Pancreas (tissue), 10 donors: ENCODE data around the gene CA9. TPM values are rescaled to one million over a fixed set of nuclear protein-coding genes. Genes with fewer than 3 reads are reported as not detected.

Experiments used
- ATAC-seq, 4 donors: fragments of 200-7000 bp; cut with Tn5 transposase; one replicate each; pipeline versions ENCODE4 v1.8.0 to v1.9.1; 2020; ENCODE audit warnings: mild to moderate bottlenecking in 4 of 4, moderate library complexity in 4 of 4
- DNase-seq, 6 donors: peaks; one replicate each; pipeline ENCODE4 v3.0.0-alpha.2; 2020
- FAIRE-seq: peaks from 2 replicates; lab custom pipeline; 2012; peaks lifted over from hg19 to GRCh38; lab: Jason Lieb, UNC
- H3K27ac ChIP-seq, 4 donors: fragments of 200-600 bp; sonication (generic); 1 replicate in 3 of 4; 2 replicates in 1 of 4; pipeline versions ENCODE4 v1.5.0 to v1.8.0; 2020
- H3K27me3 ChIP-seq, 4 donors: fragments of 200-600 bp; one replicate each; pipeline ENCODE4 v1.8.0; 2021
- H3K36me3 ChIP-seq, 3 donors: fragments of 200-600 bp; sonication (generic) in 1 of 3; one replicate each; pipeline versions ENCODE4 v1.5.0 to v1.8.0; 2020 to 2021
- H3K4me1 ChIP-seq, 3 donors: fragments of 200-600 bp; one replicate each; pipeline ENCODE4 v1.8.0; 2021
- H3K4me3 ChIP-seq, 4 donors: fragments of 200-600 bp; sonication (generic) in 2 of 4; one replicate each; pipeline versions ENCODE4 v1.5.0 to v1.8.0; 2020 to 2021
- H3K9me3 ChIP-seq, 4 donors: fragments of 200-600 bp; one replicate each; pipeline ENCODE4 v1.8.0; 2021
- CTCF ChIP-seq, 4 donors: fragments of 200-600 bp; sonication (generic) in 3 of 4; IDR thresholded peaks; one replicate each; pipeline versions ENCODE4 v1.5.0 to v1.8.0; 2021; ENCODE audit warnings: antibody characterized with exemption in 4 of 4
- WGBS, 2 donors: extraction: QIAGEN DNeasy Blood & Tissue Kit; methylation state at CpG; one replicate each; pipeline ENCODE4 v1.1.7; 2013; 5-methylcytosine and 5-hydroxymethylcytosine counted together
- intact Hi-C, 3 donors: fragments of 100-400 bp; cut with DNase I; formaldehyde crosslinking; loops; one replicate each; pipeline versions ENCODE4 v1.11.1 to v1.14.2; 2022
- polyA plus RNA-seq, 2 donors: library from polyadenylated mRNA; stranded (reverse); fragments of 200-250 nt; gene quantifications; one replicate each; pipeline ENCODE4 v1.2.3, GENCODE V29; 2013
- total RNA-seq, 6 donors: library from RNA; stranded (reverse); fragmentation: NEBNext Ultra II Directional in 4 of 6; extraction: Animal tissue kit (Norgen Biotek cat#: 25700) in 4 of 6; gene quantifications; one replicate each; pipeline versions ENCODE4 v1.2.1 to v1.2.4, GENCODE V29; 2021 to 2023
- donor health status: healthy with polysubstance abuse.
- donor health status: DM: no; HTN: no; CAD: no; lungs with moderate emphysema.
- donor health status: DM: no; HTN: no; CAD: no.
- donor health status: control.
- donor health status: control.
- donor health status: Bipolar disorder and iron deficiency.
- donor health status: DM: yes; HTN: yes; CAD: no.
- donor health status: DM: no; HTN: no; CAD: no.
- donor health status: DM: no; HTN: no; CAD: no.
- donor health status: DM: yes; HTN: yes; CAD: no.

CA9 gene
- total and polyA plus RNA-seq, 8 donors, result 1.2 to 75.6 (median 7.9) TPM

GRCh38 chr9:35708146-35708545 is 34.4 kb downstream of the CA9 start:
- intact Hi-C loops, result loop anchor here in 1 of 3 donors (10.0 kb wide), 1 partner anchor 63 kb away; no protein-coding TSS in a partner anchor
- Histone ChIP-seq H3K9me3 (no peaks in the 10 kb centered on the region), H3K4me3 (no peak overlapping the region), H3K4me1 (no peaks in the 10 kb centered on the region), H3K36me3 (peaks cover 16 to 90% (median 62%) of the 10 kb centered on the region in 3 donors), H3K27ac (no peak overlapping the region), H3K27me3 (no peaks in the 10 kb centered on the region)
- 95 to 96% methylated on average over 4 of the region's 4 CpGs for WGBS, 2 donors
- ATAC-seq, result no peak
- no peak for DNase-seq
- FAIRE-seq, result no peak
- no peak for TF ChIP-seq CTCF (IDR thresholded peaks at IDR 0.05)

GRCh38 chr9:35710818-35711500 is 37.2 kb downstream of the CA9 start:
- TF ChIP-seq CTCF (IDR thresholded peaks at IDR 0.05), result no peak
- Histone ChIP-seq H3K27me3 (no peaks in the 10 kb centered on the region), H3K4me1 (no peaks in the 10 kb centered on the region), H3K9me3 (no peaks in the 10 kb centered on the region), H3K36me3 (peaks cover 11 to 90% (median 62%) of the 10 kb centered on the region in 3 donors), H3K4me3 (no peak overlapping the region), H3K27ac (no peak overlapping the region)
- intact Hi-C loops, result no loop called here
- no peak for FAIRE-seq
- WGBS, 2 donors, result 74 to 76% methylated on average over 7 of the region's 7 CpGs
- no peak for ATAC-seq
- DNase-seq, result no peak

- Histone ChIP-seq H3K9me3 (no peaks in the 10 kb centered on the region), H3K4me1 (no peaks in the 10 kb centered on the region), H3K4me3 (no peak overlapping the region), H3K27me3 (no peaks in the 10 kb centered on the region), H3K36me3 (peaks cover 11 to 90% (median 60%) of the 10 kb centered on the region in 3 donors), H3K27ac (no peak overlapping the region)
- no peak for FAIRE-seq
- 85 to 86% methylated on average over 21 of the region's 21 CpGs for WGBS, 2 donors
- TF ChIP-seq CTCF (IDR thresholded peaks at IDR 0.05), result no peak
- DNase-seq, result no peak
- no peak for ATAC-seq
- intact Hi-C loops, result no loop called here
Measured at GRCh38 chr9:35711501-35712428, 38.0 kb downstream of the CA9 start.

- 87 to 88% methylated on average over 11 of the region's 11 CpGs for WGBS, 2 donors
- H3K27me3 ChIP-seq, result no peaks in the 10 kb centered on the region
- H3K4me1 ChIP-seq, result no peaks in the 10 kb centered on the region
- DNase-seq (no peak), FAIRE-seq (no peak), ATAC-seq (no peak)
- peaks cover 14 to 90% (median 58%) of the 10 kb centered on the region in 3 donors for H3K36me3 ChIP-seq
- H3K9me3 ChIP-seq, result no peaks in the 10 kb centered on the region
- no peak for TF ChIP-seq CTCF (IDR thresholded peaks at IDR 0.05)
- no peak overlapping the region for H3K27ac ChIP-seq
- H3K4me3 ChIP-seq, result no peak overlapping the region
- intact Hi-C loops, result no loop called here
Measured at GRCh38 chr9:35712762-35713400, 39.2 kb downstream of the CA9 start.
